Suppressor macrophage treated with lipopolysaccharide for 1 hour (primary cell): Measurements from ENCODE around the gene RRAD.

Experiments
- DNase-seq, 3 donors: peaks; one replicate each; pipeline ENCODE4 v3.0.0-alpha.2; 2020 to 2022

RRAD gene

DNA sequence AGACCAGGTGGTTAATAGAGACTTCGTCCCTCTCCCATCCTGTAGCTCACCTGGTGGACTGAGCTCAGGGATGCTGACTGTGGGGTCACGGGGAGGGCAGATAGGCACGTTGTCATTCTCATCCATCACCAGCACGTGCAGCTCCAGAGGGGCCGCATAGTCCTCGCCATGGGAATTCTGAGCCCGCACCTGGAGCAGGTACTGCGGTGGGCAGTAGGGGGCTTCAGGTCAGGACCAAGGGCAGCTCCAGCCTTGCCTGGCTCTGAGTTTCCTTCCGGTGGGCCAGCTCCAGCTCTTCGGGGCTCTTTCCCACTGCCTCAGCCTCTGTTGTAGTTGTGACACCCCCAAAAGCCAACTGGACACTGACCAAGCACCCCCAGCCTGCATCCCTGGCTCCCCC is 12.3 kb downstream of the RRAD start:
- DNase-seq = no peak

DNA sequence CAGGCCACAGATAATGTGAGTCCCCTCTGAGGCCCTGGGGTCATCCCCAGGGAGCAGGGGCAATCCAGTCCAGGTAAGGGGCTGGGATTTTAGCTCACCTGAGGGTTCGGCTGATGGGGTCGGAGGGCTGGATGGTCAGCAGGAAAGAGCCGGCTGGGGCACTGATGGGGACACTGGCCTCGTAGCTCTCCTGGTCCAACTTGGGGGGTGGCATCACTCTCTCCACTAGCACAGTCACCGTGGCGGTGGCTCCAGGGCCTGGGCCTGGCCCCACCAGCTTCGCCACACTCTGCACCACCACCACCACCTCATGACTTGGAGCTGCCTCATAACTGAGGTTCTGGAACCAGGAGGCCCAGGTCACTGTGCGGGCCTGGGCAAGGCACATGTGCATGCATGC is 13.5 kb downstream of the RRAD start:
- DNase-seq = no peak

DNA sequence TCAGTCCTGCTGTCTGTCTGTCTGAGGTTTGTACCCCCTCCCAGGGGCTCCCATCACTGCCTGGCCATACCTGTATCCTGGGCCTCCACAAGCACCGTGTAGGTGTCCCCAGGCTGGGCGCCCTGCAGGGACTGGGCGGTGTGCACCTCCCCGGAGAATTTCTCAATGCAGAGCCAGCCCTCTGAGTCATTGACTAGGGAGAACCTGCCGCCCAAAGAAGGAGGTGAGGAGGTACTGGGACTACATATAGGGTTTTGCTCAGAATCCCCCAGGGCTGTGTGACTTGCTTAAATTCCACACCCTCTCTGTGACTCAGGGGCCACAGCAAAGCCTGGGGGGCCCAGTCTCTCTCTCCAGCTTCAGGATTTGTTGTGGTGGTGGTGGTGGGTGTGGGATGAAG is 14.2 kb downstream of the RRAD start:
- peak in 1 of 3 donors; percentile 16 for DNase-seq

DNA sequence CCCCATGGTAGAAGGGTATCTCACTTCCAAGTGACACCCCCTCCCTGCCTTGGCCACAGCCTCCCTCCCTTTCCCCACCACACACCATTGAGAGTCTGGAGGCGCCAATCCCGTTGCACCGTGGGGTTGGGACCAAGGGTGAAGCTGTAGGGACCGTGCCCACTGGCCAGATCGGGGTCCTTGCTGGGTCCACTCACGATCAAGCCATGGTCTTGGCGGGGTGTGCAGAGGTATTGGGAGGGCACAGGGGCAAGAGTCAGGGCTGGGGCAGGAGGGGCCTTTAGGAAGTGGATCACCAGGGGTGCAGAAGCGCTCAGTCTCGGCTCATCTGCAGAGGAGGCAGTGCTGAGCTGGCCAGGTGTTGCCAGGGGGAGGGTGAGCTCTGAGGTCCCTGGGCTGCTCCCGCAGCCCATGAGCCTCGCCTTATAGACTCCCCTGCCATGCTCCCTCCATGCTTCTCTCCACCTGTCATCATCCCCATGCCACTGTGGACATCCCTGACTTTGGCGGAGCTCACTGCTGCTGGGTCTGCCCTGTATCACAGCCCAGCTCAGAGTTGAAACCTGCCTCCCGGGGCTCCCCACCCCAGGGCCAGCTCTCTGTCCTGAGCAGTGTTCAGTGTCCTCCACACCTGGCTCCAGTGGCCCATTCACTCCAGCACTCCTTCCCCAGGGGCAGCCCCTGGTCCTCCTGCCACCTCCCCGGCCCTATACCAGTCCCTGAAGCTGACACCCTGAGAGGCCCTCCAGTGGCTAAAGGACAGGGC is 15.0 kb downstream of the RRAD start:
- no peak for DNase-seq

DNA sequence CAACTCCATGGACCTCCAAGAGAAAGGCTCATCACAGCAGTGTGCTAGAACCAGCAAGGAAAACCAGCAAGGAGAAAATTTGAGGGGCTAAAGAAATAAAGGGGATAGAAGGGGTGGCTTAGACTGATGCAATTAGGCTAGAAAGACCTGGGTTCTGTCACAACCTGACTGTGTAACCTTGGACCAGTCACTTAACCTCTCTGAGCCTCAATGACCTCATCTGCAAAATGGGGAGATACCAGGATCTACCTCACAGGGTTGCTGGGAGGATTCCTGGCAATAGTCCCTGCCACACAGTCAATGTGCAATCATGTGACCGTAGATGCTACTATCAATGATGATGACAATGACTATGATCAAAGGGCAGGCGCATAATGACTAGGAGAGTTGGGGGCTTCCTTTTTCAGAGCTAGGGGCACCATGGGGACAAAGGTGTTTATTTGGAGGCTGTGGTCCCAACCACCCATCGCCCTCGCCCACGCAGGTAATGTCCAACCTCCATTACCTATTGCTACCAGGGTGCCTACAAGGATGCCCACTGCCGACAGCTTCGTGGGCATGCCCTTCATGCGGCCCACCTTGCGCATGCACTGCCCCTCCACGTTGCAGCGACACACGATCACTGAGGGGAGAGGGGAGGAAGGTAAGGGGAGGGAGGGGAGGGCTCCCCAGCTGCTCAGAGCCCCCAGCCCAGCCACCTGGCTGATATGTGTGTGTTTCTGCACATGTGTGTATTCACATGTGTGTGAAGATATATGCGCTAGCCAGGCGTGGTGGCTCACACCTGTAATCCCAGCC is 16.4 kb downstream of the RRAD start:
- DNase-seq = no peak

DNA sequence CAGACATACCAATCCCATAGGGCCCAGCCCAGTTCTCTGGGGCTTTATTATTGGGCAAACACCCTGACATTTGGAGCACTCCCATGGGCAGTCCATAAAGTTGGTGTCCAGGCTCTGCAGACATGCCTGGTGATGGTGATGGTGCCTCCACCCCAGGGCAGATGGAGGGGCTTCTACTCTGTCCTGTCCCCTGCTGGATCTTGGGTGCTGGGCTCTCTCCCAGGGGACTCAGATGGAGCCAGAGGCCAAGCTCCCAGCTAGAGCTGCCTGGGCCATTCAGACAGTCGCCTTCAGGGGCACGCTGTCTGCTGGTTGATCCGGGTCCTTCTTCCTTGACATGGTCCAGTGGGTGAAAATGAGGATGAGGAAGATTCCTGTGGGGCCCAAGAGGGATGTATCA is 17.2 kb downstream of the RRAD start:
- DNase-seq = no peak

DNA sequence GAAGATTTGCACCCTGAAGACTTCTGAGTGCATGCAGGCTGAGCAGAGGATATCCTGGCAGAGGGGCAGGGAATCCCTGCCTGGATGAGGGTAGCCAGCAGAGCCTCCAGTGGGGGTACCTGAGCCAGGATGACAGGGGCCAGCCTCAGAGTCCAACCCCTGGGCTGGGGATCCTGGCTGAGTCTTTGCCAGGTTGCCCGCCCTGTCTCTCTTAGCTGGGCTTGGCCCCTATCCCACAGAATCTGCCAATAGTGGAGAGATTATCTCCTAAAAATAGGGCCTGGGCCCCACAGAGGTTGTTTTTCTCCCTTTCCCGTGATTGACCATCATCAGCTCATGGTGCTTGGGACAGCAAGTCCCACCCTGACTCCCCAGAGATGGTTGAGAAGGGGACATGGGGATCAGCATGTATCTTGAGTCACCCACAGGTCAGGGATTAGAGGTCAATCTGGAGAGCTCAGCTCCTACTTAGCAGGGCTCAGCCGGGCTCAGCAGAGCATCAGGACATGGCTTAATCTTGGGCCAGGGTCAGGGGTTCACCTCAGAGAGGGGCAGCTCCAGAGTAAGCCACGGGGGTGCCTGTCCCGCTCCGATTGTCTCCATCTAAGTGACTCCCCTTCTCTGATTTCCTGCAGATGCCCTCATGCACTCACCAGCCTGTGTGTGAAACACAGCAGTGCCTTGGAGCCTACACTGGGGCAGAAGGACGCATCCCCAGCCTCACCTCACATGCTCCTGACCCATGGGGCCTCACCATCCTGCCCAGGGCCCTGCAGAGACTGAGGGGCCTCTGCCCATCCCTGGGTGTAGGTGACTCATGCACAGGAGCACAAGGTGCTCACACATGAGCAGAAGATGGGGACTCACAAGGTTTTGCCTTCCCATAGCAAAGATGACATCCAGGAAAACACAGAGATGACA is 18.2 kb downstream of the RRAD start:
- no peak for DNase-seq

DNA sequence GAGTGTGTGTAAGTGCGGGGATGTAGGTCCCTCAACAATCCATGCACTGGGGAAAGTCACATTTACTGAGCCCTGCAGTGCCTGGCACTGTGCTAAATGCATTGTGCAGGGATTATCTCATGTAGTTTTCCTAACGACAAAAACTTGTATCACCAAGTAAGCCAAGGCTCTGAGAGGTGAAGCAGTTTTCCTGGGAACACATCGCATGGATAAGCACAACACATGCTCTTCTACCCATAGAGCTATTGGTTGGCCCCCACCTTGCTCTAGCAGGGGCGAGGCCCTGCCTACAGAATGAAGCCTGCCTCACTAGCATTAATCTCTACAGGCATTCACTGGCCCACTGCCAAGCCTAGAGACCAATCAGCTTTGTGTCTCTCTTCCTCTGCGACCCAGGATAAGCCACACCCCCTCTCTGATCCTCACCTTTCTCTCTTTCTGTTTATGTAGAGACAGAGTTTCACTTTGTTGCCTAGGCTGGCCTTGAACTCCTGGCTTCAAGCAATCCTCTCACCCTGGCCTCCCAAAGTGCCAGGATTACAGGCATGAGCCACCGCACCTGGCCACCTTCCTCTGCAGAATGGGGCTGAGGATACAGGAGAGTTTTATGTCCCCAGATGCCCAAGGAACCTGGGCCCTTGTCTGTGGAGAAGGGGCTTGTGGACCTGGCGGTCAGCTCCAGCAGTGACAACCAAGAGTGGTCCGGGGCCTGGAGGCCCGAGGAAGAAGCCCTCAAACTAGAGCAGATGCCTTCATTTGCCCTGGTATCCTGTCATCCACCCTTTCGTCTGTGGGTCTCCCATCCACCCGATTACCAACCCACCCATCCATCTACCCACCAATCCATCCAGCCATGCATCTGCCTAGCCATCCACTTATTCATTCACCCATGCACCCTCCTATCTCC is 19.4 kb downstream of the RRAD start:
- no peak for DNase-seq

DNA sequence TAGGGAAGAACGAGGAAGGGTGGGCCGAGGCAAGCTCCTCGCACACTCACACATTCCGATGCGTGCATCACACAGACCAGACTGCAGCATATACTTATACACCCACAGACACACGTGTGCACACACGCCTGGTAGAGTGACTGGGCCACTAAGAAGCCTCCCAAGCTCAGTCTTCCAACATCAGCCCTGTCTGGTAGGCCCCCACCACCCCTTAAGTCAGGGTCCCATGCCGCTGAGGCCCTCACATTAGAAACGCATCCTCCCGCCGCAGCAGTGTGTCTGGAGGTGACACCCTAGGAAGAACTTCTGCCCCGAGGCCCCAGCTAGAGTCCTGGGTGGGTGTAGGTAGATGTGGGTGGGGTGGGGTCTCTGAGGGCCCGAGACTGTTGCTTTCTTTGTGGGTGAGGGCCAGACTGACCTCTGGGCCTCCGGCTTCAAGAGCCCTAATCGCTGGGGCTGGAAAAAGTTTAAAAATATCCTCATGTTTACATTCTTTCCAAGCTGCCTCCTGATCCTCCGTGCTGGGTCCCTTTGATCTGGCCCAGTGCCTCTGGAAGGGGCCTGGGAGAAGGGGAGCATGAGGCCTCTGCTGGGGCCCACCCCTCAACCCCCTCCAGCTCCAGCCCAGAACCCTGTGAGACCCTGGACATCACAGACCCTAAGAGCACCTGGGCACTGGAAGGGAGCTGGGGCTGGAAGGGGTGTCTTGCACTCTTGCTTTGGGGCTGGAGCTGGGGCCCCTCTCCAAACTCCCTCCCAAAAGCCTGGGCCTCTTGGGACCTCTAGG is 20.3 kb downstream of the RRAD start:
- no peak for DNase-seq

DNA sequence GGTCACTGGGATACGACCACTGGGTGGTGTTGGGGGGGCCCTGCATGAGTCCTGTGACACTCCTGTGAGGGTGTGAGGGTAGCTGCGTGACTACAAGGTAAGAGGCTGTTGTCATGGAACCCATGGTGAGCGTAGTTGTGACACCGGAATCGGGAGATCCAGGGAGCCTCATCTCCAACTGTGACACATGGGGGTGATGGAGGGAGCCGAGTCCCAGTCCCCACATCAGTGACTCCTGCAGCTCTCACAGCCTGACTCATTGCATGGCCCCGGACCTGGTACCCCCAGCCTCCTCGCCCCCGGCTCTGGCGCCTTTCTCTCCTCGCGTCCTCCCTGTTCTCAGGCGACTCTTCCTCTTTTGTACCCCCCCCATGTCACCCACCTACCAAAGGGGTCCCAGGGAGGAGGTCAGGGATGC is 20.9 kb downstream of the RRAD start:
- DNase-seq = no peak

DNA sequence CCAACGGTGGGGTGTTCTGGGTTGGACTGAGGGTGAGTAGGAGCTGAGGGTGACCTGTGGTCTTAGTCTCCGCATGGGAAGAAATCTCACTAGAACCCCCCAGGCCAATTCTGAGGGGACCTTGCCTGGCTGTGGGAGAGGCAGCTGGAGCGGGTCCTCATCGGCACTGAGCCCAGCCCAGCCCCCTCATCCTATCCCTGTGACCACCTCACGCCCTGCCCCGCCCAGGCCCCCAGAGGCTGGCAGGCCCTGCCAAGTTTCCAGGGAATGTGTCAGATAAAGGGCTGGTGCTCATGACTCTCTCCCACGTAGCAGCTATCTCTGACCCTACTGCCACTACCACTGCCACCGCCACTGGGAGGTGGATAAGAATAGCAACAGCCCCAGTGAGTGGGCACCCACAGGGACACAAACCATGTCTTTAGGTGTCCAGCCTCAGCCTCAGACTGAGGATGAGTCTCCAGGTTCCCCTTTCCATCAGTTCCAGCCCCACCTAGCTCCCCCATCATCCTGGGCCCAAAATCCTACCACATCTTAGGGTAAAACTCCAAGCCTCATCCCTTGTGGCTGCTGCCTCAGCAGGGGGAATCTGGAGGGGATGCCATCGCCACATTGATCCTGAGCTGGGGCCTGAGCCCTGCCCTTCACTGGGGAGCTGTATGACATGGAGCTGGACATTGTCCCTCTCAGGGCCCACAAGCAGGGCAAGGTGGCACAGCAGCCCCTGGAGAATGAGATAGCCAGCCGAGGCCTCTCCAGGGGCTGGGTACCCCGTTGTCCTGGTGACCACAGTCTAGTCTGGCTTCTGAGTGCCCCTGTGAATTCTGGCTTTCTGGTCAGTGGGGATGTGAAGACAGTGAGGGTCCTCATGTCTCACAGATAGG is 21.5 kb downstream of the RRAD start:
- no peak for DNase-seq

DNA sequence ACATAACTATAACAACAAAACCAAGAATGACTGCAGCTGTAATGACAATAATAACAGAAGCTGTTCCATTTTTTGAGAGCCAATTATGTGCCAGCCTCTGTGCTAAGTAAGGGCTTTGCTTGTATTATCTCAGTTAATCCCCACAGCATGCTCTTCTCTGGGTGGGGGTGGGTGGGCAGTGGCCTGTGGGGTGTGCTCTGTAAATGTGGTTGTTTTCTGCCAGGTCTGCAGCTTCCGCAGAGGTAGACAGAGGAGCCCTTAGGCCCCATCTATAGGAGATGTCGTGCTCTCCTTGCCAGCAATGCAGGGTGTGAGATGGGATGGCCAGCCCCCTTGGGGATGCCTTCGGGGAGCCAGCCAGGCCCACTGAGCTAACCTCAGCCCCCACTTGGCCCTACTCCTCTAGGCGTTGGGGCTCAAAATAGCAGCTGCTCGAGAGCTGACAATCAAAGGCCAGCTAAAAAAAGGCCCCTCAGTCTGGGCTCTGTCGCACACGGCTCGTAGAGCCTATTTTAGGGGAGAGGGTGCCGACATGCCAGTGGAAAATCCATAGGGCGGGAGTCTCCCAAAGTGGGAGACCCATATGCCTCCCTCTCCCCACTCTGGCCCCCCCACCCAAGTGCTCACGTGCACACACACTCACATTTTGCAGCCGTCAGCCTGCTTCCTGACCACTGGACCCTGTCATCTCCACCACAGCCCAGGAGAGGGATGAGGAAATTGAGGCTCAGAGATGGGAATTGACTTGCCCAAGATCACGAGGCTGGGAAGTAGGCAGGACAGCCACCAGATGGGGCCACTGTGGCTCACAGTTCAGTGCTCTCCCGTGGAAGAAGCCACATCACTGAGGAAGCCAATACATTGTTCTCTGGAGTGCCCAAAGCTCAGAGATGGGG is 22.4 kb downstream of the RRAD start:
- DNase-seq = peak in 2 of 3 donors; percentile 8 to 19

DNA sequence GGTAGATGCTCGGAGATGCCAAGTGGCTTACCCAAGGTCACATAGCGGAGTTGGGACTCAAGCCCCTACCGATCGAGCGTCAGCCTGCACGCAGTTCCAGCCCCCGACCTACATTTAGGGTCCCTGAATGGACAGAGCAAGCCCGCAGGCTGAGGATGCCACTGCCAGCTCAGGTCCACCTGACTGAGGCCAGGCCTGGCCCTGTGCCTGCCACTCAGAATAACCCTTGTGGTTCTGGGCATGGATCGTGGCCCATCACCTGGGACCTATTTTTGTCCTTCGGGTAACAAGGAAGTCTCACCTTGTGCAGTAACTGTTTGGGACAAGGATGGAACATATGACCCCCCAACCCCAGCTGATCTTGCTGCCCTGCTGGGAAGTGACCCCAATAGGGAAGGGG is 23.7 kb downstream of the RRAD start:
- DNase-seq = no peak

DNA sequence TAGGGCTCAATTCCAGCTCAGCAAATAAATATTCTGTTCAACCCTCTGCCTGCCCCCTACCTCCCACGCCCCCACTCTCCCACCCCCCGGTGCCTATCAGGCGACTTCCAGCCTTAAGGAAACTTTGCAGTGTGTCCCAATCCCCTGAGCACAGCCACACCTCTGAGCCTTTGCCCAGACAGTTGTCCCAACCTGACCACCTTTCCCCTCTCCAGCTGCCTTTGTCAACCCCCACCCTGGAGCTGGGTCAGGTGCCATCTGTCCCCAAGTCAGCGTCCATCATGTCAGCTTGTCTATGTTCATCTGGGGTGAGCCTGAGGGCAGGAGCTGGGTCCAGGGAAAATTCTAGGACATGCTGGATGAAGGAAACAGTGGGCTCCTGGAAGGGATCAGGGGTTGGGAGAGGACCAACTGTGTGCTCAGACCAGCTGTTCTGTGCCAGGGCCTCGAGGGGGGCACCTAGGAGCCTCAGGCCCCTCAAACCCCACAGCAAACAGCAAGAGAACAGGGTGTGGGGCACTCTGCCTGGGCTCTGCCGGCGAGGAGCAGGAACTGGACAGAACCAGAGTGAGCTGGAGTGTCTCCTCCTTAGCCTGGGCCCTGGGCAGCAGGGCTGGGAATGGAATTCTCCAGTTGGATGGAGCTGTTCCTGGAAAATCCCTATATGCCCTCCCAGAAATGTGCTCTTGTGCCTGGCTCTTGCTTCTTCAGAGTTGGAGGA is 24.5 kb downstream of the RRAD start:
- DNase-seq = no peak

DNA sequence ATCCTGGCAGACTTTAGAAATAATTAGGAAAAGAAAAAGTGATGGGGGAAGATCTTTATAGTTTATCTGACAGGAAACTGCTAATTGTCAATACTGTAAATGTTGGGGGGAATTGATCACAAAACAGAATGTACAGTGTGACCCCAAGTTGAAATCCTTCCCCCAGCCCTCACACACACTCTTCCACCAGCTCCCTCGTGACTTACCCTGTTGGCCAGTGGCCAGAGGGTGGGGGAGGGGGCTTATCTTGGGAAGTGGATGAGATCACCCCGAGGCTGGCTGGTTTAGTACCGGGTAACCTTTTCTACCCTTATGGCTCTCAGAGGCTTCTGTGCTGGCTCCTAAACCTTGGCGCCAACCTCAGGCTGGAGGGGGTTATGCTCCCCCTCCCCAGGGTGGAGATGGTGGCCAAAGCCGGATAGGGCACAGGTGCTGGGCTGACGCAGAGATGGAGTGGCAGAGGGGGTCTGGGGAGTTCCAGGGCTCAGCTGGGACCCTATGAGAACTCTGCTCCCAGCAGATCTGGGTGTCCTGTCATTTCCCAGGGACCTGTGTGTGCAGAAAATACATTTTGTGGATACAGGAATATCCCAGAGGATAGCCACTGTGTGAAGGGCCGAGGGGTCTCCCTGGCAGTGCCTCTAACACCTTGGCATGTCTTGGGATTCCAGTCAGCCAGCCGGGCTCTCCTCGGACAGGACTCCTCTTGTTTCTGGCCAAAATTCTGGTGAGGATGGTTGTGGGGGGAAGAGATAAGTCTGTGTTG is 25.2 kb downstream of the RRAD start:
- DNase-seq = peak; percentile 50 to 65 (median 54)

DNA sequence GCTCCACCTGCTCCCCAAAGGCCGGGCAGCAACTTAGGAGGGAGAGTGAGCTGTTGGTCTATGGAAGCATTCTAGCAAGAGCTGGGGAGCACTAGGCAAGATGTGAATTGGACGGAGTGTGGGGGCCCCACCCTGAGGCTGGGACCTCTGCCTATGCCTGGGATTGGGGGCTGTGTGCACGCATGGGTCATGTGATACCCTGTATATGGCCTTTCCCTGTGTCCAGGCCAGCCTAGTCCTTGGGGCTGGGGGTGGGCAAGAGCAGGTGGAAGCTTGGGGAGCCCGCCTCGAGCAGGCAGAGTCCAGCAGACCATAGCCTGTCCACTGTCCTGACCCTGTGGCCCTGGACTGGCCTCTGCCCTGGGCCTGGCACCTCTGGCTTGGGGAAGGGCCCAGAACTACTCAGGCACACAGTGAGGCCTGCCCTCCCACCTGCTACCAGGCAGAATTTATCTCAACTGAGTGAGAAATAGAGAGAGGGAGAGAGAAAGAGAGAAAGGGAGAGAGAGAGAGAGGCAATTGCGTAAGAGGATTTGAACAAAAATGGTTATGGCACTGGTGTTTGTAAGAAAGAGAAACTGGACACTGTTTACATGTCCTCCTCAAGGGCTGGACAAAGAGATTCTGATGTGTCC is 25.9 kb downstream of the RRAD start:
- no peak for DNase-seq

DNA sequence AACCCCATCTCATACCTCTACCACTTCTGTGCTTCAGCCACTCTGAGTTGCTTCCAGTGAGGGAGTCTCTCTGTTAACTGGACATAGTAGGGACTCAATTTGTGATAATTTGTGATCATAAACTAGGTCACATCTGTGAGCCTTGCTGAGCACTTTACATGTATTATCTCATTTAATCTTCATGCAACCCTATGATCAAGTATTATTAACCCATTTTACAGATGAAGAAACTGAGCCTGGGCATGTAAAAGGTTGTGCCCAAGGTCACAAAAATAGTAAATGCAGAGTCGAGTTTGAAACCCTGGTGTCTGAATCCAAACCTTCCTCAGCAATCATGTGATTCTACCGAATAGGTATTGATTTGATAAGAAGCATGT is 26.4 kb downstream of the RRAD start:
- no peak for DNase-seq
